Hematopoietic multipotent progenitor cell (in vitro differentiated cells): ENCODE results near the gene NDC1. TPM values are rescaled to one million over a fixed set of nuclear protein-coding genes. Genes with fewer than 3 reads are reported as not detected.
"Not testable (repeated sequence)": the region's sequence is repeated elsewhere in the genome, so short reads cannot be mapped to it uniquely, and the experiment has no call there.

Source experiments
- DNase-seq, 3 donors: peaks; one replicate each; pipeline ENCODE4 v3.0.0-alpha.2; 2011 to 2015; ENCODE audit warnings: low read depth in 2 of 3, low spot score in 2 of 3
- total RNA-seq: library from RNA; depleted of rRNA; stranded (reverse); fragments of >200 nt; gene quantifications from one replicate; pipeline ENCODE4 v1.2.3, GENCODE V29; 2012

The NDC1 gene, protein sequence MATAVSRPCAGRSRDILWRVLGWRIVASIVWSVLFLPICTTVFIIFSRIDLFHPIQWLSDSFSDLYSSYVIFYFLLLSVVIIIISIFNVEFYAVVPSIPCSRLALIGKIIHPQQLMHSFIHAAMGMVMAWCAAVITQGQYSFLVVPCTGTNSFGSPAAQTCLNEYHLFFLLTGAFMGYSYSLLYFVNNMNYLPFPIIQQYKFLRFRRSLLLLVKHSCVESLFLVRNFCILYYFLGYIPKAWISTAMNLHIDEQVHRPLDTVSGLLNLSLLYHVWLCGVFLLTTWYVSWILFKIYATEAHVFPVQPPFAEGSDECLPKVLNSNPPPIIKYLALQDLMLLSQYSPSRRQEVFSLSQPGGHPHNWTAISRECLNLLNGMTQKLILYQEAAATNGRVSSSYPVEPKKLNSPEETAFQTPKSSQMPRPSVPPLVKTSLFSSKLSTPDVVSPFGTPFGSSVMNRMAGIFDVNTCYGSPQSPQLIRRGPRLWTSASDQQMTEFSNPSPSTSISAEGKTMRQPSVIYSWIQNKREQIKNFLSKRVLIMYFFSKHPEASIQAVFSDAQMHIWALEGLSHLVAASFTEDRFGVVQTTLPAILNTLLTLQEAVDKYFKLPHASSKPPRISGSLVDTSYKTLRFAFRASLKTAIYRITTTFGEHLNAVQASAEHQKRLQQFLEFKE
- total RNA-seq, result 22.1 TPM

DNA sequence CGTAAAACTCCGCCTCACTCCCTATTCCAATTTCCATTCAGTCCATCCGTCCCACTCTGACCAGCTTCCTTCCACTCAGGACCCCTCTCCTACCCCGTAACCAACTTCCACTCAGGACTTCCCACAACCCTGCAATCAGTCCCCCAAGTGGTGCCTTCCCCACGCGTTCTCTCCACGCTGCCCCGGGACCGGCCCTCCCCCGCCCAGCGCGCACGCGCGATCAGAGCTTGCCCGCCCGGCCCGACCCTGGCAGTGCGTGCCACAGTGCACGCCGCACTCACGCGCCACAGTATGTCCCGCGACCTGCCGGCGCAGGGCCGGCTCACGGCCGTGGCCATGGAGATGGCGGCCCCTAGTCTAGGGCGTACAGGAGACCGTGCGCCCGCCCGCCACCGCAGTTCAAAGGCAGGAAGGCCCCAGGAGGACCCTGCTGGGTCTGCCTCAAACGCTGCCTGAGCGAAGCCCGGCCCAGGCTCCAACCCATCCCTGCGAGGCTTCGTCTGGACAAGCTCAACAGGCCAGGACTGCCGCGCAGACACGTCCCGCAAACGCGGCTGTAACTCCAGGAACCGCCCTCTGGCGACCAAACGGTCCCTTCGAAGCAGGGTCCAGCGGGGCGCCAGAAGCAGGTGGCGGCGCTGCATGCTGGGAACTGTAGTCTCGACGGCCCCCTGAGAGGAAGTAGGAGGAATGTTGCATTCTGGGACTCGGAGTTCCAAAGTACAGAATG lies at the start of gene NDC1:
Gene NDC1, minus strand, starts transcription at position 373 of the 730 bp plus-strand sequence. Its CDS starts 35 bp downstream, at position 338.
- DNase-seq, result peak; percentile 87 to 97 (median 93)

GRCh38 chr1:53883600-53883999 lies 45.5 kb upstream of the NDC1 start:
- not testable (repeated sequence) for DNase-seq

- not testable (repeated sequence) for DNase-seq
Observed at GRCh38 chr1:53881853-53882252, 43.8 kb upstream of the NDC1 start.

DNA sequence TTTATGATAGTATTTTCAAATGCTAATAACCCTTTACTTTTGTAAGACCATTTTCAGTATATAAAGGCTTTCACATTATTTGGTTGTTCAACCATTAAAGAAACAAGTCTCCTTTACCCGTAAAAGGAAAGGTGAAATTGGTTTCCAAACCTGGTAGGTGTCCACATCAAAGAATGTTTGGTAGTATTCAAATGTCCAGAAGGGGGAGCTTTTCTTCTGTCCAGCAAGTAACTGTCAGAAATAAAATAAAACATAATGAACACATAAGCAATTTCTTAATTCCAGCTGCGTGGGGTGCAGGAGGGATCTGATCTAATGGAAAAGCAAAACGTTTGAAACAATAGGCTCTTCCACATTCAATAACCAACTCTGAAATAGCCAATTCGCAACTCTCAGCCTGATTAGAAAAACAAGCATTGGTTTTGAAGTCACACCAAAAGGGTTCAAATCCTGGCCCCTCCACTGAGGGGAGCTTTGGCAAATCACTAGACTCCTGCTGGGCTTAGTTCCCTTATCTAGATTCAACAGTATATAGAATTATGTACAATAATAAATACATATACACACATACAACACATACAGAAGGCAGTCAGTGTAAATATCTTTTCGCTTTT lies 40.5 kb upstream of the NDC1 start:
- peak in 2 of 3 donors; percentile 45 to 66 for DNase-seq

GRCh38 chr1:53875150-53875549 lies 37.1 kb upstream of the NDC1 start:
- not testable (repeated sequence) for DNase-seq

DNA sequence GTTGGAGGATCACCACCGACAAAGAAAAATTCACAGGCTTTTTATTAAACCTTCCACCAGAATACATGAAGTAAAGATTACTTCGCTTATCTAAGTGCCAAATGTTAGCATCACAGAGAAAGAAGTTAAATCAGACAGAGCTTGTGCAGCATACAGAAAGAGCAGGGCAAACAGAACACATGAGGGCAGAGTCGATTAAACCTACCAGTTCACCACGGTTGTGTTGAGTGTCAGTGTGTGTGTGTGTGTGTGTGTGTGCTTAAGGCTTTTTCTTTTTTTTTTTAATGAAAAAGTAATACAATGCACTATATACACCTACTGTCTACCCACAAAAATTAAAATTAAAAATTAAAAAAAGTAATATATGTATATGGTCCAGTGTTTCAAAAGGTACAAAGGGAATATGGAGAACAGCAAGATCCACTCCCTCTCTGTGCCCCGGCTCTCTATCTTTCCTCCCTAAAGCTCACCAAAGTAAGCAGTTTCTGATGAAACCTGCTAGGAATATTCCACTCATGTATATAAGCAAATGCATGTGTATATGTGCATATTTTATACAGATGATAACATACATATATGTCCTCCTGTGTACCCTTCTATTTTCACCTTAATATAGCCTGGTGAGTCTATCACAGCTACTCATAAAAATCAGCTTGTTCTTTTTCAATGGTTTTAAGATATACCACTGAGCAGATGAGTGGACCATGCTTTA lies 33.8 kb upstream of the NDC1 start:
- DNase-seq, result no peak

- no peak for DNase-seq
Observed at GRCh38 chr1:53871221-53871620, 33.1 kb upstream of the NDC1 start.

- DNase-seq, result peak in 2 of 3 donors; percentile 50 to 72
Observed at GRCh38 chr1:53869454-53870117, 31.5 kb upstream of the NDC1 start.

- DNase-seq, result no peak
Observed at GRCh38 chr1:53868565-53868964, 30.5 kb upstream of the NDC1 start.

GRCh38 chr1:53862507-53862906 lies 24.4 kb upstream of the NDC1 start:
- DNase-seq, result peak in 1 of 3 donors; percentile 4

GRCh38 chr1:53860967-53861411 lies 22.9 kb upstream of the NDC1 start:
- peak; percentile 28 to 81 (median 55) for DNase-seq

- DNase-seq, result no peak
Observed at GRCh38 chr1:53851571-53852285, 13.6 kb upstream of the NDC1 start.

- DNase-seq, result no peak
Observed at GRCh38 chr1:53850082-53850673, 12.1 kb upstream of the NDC1 start.

DNA sequence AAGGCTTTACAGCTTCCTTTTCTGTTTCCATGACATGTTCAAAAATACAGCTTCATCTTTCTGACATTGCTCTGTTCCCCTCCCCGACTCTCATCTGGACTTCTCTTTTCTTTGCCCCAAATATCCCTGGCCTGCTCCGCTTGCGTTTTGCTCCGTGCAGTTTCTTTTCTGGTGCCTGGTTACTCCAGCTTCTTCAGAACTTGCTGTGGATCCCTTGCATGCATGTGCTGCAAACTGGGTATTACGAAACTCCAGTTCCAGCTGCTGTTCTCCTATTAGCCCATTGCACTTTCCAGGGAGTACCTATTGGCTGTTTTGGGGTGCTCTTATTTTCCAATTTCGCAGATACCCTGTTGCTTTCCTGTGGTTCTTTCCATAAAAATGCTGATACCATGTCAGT lies 9.9 kb upstream of the NDC1 start:
- no peak for DNase-seq

GRCh38 chr1:53842347-53842746 lies 4.3 kb upstream of the NDC1 start:
- DNase-seq, result no peak

GRCh38 chr1:53838654-53838974 lies 518 bp upstream of the NDC1 start:
- no peak for DNase-seq

DNA sequence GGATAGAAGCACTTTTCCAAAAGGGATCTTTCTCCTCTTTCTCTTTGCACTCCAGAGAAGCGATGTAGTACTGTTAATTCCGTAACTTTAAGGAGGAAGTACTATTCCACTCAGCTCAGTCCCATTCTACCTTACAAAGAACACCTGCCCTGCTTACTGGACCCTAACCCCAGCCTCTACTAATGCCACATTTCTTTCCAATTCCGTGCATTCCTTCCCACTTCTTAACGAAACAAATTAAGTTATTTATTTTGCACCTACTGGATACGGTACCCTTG lies 511 bp downstream of the NDC1 start:
- no peak for DNase-seq

GRCh38 chr1:53835491-53835890 lies 2.6 kb downstream of the NDC1 start:
- no peak for DNase-seq

- DNase-seq, result no peak
Observed at GRCh38 chr1:53834776-53835175, 3.3 kb downstream of the NDC1 start.
